ENCODE measurements around the gene FADS3.

GRCh38 chr11:61828629-61829407, 62.5 kb downstream of the FADS3 start:
- TF ChIP-seq POLR2AphosphoS5 (IDR thresholded peaks at IDR 0.05; ENCODE audit: low read depth, low read length) (no peak), POLR2A (IDR thresholded peaks at IDR 0.05; ENCODE audit: low read depth, low read length) (peak; percentile 59), PAX5 (IDR thresholded peaks at IDR 0.05; ENCODE audit: insufficient read depth, low read length, severe bottlenecking) (no peak), TAF1 (IDR thresholded peaks at IDR 0.05; ENCODE audit: low read depth, low read length) (peak; percentile 52; the same call in 1 of the 2 replicates), SPI1 (IDR thresholded peaks at IDR 0.05; ENCODE audit: low read depth, low read length) (no peak), POU2F2 (IDR thresholded peaks at IDR 0.05; ENCODE audit: low read depth, low read length) (no peak)
